Left ventricle myocardium superior (tissue), 1 donor: ENCODE results near the gene APOB. TPM values are rescaled to one million over a fixed set of nuclear protein-coding genes. Genes with fewer than 3 reads are reported as not detected.

Source experiments
- ATAC-seq: fragments of 200-7000 bp; cut with Tn5 transposase; one replicate; pipeline ENCODE4 v1.9.1; 2020; ENCODE audit warnings: mild to moderate bottlenecking, moderate library complexity
- DNase-seq: peaks from one replicate; pipeline ENCODE4 v3.0.0-alpha.2; 2020
- intact Hi-C: fragments of 100-400 bp; cut with micrococcal nuclease; formaldehyde crosslinking; loops from one replicate; pipeline ENCODE4 v1.11.0; 2022
- total RNA-seq: library from RNA; stranded (reverse); fragmentation: NEBNext Ultra II Directional; extraction: Animal tissue kit (Norgen Biotek cat#: 25700); gene quantifications from one replicate; pipeline ENCODE4 v1.2.1, GENCODE V29; 2021
- donor health status: DM: no; HTN: yes; CAD: no; lungs with severe emphysema.

APOB gene
- total RNA-seq, 1 donor from 2014 or later, result 9.7 TPM

GRCh38 chr2:20962939-20963557, 80.8 kb downstream of the APOB start:
- intact Hi-C loops, result loop anchor here (2.0 kb wide), 1 partner anchor 302 kb away; no protein-coding TSS in a partner anchor
- ATAC-seq (peak; percentile 54), DNase-seq (peak; percentile 71)

- ATAC-seq, result no peak
- no peak for DNase-seq
These were observed 82.0 kb downstream of the APOB start for GRCh38 chr2:20961858-20962257.

GRCh38 chr2:20960003-20960402, 83.9 kb downstream of the APOB start:
- DNase-seq, result no peak
- intact Hi-C loops, result no loop called here
- no peak for ATAC-seq

More at GRCh38 chr2:20961858-20962257, 82.0 kb downstream of the APOB start:
- intact Hi-C loops, result loop anchor here (2.0 kb wide), 1 partner anchor 301 kb away; no protein-coding TSS in a partner anchor

GRCh38 chr2:20959252-20959651, 84.6 kb downstream of the APOB start:
- ATAC-seq (no peak), DNase-seq (no peak)
- intact Hi-C loops, result no loop called here

- DNase-seq, result no peak
- intact Hi-C loops, result no loop called here
- ATAC-seq, result no peak
These were observed 85.9 kb downstream of the APOB start for GRCh38 chr2:20957788-20958525.

- intact Hi-C loops, result no loop called here
- no peak for ATAC-seq
- DNase-seq, result no peak
These were observed 88.4 kb downstream of the APOB start for GRCh38 chr2:20955277-20956026.

GRCh38 chr2:20953146-20953824, 90.6 kb downstream of the APOB start:
- no peak for DNase-seq
- ATAC-seq, result no peak
- intact Hi-C loops, result no loop called here

Other genes starting within 250 kb of the APOB start
- gene LDAH, start 221.0 kb downstream of the APOB start, total RNA-seq, result 5.4 TPM
- gene TDRD15, start 79.9 kb upstream of the APOB start, total RNA-seq, result not detected